GM12874 (cell line): ENCODE data around the gene CCDC97.

Experiments
- TF ChIP-seq, protein P1 (sequence below): IDR thresholded peaks from 2 replicates; pipeline ENCODE4 v1.5.1; 2011; ENCODE audit warnings: low read depth, mild to moderate bottlenecking, control low read depth, low read length, moderate library complexity; ENCODE audit not compliant: insufficient read depth

CCDC97 gene

DNA sequence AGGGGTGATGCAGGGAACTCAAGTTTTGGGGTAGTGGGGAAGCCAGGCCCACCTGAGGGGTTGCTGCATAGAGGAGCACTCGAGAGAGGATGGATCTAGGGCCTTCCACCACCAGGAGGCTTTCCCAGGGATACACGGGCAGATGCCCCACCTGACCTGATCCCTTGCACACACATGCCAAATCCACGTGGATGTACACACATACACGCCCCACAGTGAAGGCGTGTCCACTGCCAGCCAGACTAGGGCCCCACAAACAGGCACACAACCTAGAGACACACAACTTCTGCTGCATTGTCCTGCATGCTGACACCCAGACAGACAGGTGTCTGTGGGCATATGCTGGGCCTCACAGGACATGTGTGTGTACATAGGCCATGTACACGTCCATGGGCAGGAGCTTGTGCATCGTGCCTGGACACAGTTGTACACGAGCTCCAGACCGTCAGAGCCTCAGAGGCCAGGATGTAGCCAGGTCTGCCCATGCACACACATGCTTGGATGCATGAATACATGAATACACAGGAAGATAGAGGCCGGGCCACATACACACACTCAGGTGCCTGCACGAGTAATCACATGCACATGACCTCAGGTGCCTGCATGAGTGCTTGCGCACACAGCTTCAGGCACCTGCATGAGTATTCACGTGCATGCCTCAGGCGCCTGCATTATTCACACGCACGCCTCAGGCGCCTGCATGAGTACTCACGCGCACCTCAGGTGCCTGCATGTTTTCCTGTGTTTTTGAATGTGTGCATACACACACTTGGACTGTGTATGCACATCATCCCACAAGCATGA is 8.9 kb downstream of the CCDC97 start:
- TF ChIP-seq, protein P1, sequence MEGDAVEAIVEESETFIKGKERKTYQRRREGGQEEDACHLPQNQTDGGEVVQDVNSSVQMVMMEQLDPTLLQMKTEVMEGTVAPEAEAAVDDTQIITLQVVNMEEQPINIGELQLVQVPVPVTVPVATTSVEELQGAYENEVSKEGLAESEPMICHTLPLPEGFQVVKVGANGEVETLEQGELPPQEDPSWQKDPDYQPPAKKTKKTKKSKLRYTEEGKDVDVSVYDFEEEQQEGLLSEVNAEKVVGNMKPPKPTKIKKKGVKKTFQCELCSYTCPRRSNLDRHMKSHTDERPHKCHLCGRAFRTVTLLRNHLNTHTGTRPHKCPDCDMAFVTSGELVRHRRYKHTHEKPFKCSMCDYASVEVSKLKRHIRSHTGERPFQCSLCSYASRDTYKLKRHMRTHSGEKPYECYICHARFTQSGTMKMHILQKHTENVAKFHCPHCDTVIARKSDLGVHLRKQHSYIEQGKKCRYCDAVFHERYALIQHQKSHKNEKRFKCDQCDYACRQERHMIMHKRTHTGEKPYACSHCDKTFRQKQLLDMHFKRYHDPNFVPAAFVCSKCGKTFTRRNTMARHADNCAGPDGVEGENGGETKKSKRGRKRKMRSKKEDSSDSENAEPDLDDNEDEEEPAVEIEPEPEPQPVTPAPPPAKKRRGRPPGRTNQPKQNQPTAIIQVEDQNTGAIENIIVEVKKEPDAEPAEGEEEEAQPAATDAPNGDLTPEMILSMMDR = no peak

DNA sequence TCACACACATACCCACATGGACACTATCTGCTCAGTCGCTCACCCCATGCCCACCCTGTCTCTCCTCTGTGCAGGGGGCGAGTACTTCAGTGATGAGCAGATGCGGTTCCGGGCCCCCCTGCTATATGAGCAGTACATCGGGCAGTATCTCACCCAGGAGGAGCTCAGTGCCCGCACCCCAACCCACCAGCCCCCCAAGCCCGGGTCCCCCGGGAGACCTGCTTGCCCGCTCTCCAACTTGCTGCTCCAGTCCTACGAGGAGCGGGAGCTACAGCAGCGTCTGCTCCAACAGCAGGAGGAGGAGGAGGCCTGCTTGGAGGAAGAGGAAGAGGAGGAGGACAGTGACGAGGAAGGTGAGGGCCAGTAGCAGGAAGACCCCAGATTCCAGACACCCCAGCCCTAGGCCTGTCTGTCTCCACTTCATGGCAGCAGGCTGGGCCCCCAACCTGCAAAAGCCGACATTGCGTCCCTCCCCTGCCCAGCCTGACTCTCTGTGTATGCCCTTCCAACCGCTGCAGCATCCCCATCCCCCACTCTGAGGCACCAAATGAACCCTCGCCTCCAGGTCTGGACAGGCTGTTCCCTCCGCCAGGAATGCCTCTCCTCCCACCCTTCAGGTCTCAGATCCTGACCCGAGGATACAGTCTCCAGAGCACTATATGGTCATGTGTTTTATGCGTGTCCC is 9.7 kb downstream of the CCDC97 start:
- TF ChIP-seq, protein P1 = no peak

DNA sequence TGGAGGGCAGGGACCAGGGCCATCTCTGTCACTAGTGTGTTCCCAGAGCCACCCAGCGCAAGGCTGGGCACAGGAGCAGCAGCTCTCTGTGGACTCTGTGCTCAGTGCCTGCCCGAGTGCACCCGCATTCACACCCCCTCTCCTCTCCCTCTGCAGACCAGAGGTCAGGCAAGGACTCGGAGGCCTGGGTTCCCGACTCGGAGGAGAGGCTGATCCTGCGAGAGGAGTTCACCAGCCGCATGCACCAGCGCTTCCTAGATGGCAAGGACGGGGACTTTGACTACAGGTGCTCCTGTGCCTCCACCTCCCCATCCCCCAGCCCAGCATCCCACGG is 10.2 kb downstream of the CCDC97 start:
- TF ChIP-seq, protein P1 = no peak

DNA sequence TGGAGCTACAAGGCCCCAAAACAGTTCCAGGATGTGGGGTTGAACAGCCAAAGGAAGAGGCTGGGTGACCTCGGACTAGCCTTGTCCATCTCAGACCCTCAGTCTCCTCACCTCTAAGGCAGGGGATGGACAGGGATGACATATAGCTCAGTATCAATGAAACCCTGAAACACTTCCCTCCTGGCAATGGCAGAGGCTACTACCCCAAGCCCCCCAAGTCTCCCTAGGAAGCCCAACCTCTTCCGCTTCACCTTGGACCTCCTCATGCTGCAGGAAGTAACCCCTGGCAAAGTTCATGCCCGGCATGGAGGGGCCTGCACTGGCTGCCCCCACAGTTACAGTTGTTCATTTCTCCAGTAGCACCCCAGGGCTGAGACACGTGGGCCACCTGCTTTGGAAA is 10.6 kb downstream of the CCDC97 start:
- TF ChIP-seq, protein P1 = no peak

DNA sequence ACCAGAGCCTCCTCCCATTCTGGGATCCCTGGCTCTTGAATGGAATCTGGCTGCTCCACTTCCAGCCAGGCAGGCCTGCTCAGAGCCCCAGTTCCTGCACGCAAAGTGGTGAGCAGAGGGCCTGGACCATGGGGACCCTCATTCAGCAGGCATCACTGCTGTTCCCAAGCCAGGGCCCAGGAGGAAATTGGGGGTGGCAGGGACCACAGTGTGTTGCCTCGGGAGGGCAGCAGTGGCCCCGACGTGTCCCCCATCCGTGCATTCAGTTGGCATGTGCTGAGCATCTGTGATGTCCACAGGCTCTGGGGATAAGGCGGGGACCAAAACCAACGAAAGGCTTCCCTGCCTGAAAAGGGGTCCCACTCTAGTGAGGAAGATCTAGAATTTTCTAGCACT is 11.2 kb downstream of the CCDC97 start:
- TF ChIP-seq, protein P1 = no peak

DNA sequence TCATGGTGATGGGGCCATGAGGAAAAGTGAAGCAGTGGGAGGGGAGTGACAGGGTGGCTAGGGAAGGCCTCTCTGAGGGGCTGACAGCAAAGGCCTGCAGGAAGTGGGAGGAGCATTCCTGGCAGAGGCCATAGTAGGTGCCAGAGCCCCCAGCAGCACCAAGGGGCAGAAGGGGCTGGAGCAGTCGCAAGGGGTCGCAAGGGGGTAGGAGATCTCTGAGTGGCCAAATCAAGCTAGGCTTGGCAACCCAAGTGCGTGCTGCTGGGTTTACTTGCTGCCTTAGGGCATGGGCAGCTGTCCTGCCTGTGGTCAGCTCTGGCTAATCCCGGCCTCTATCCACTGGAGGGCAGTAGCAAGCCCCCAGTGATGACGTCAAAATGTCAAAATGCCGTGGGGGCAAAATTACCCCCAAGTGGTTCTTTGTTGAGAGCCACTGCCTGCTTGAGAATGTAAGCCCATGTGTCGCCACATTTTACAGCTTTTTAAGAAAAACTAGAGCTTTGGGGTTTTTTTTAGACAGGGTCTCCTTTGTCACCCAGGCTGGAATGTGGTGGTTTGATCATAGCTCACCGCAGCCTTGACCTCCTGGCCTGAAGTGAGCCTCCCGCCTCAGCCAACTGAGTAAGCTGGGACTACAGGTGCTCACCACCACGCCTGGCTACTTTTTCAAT is 11.8 kb downstream of the CCDC97 start:
- TF ChIP-seq, protein P1 = peak; percentile 47

DNA sequence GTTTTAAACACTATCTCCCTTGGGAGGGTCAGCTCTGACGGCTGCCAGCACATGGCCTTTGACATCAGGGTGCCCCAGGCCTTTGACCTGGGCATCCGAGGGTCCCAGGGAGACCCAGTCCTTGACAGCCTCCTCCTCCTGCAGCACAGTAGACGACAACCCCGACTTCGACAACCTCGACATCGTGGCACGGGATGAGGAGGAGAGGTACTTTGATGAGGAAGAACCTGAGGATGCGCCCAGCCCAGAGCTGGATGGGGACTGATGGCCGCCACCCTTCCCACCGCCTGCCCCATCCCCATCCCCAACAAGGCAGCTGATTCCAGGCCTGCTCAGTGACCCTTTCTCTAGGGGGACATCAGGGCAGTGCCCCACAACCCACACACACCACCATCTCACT is 12.5 kb downstream of the CCDC97 start:
- TF ChIP-seq, protein P1 = no peak
